HG02840 (cell line): ENCODE results near the gene PRCC.

Experiments used
- ATAC-seq: cut with Tn5 transposase; IDR thresholded peaks from one replicate; pipeline ENCODE4 v1.9.1; 2021; ENCODE audit warnings: mild to moderate bottlenecking, moderate library complexity, moderate number of reproducible peaks; ENCODE audit not compliant: unreplicated experiment, low FRiP score

PRCC gene

GRCh38 chr1:156839426-156840109 is 72.2 kb downstream of the PRCC start:
- no peak for ATAC-seq

GRCh38 chr1:156840186-156840897 is 73.0 kb downstream of the PRCC start:
- ATAC-seq: no peak

- no peak for ATAC-seq
Measured at GRCh38 chr1:156840898-156841279, 73.6 kb downstream of the PRCC start.

GRCh38 chr1:156841295-156841855 is 74.0 kb downstream of the PRCC start:
- ATAC-seq: no peak

GRCh38 chr1:156842618-156843300 is 75.4 kb downstream of the PRCC start:
- ATAC-seq: no peak

GRCh38 chr1:156844102-156844501 is 76.8 kb downstream of the PRCC start:
- no peak for ATAC-seq

GRCh38 chr1:156844638-156845037 is 77.3 kb downstream of the PRCC start:
- ATAC-seq: no peak

- no peak for ATAC-seq
Measured at GRCh38 chr1:156845055-156845952, 78.0 kb downstream of the PRCC start.

GRCh38 chr1:156845953-156846545 is 78.7 kb downstream of the PRCC start:
- ATAC-seq: no peak

GRCh38 chr1:156846643-156847042 is 79.3 kb downstream of the PRCC start:
- ATAC-seq: no peak

GRCh38 chr1:156847591-156848460 is 80.5 kb downstream of the PRCC start:
- ATAC-seq: no peak

GRCh38 chr1:156848461-156849150 is 81.3 kb downstream of the PRCC start:
- ATAC-seq: no peak

GRCh38 chr1:156849151-156849496 is 81.8 kb downstream of the PRCC start:
- no peak for ATAC-seq
